Neural cell (in vitro differentiated cells): ENCODE data around the gene GALNT12. TPM values are rescaled to one million over a fixed set of nuclear protein-coding genes. Genes with fewer than 3 reads are reported as not detected.

Experiments
- H2AFZ ChIP-seq: fragments of 200-600, 300-800 bp; sonication (generic), shearing (Covaris generic); 2 replicates; pipeline ENCODE4 v1.6.0; 2014; ENCODE audit warnings: low read depth, mild to moderate bottlenecking, antibody characterized with exemption, low read length, moderate library complexity
- H3F3A ChIP-seq: fragments of 200-600 bp; shearing (Covaris generic); 2 replicates; pipeline ENCODE4 v1.6.1; 2016; ENCODE audit warnings: mild to moderate bottlenecking, moderate library complexity, mixed read lengths, antibody characterized with exemption, low read length; ENCODE audit not compliant: insufficient read depth, poor library complexity, severe bottlenecking
- H3K27ac ChIP-seq: fragments of 200-600, 300-800 bp; sonication (generic), shearing (Covaris generic); 2 replicates; pipeline ENCODE4 v1.5.1; 2014; ENCODE audit warnings: mild to moderate bottlenecking, low read length, moderate library complexity
- H3K27me3 ChIP-seq: fragments of 300-800, 200-600 bp; sonication (generic), shearing (Covaris generic); 2 replicates; pipeline ENCODE4 v1.6.0; 2014; ENCODE audit warnings: mild to moderate bottlenecking, low read depth, low read length, moderate library complexity; ENCODE audit not compliant: insufficient read depth
- H3K36me3 ChIP-seq: fragments of 300-800, 200-600 bp; sonication (generic), shearing (Covaris generic); 2 replicates; pipeline ENCODE4 v1.5.1; 2014; ENCODE audit warnings: mild to moderate bottlenecking, antibody characterized with exemption, low read length, moderate library complexity; ENCODE audit not compliant: insufficient read depth
- H3K4me2 ChIP-seq: fragments of 300-800, 200-600 bp; sonication (generic), shearing (Covaris generic); 2 replicates; pipeline ENCODE4 v1.6.0; 2014; ENCODE audit warnings: mild to moderate bottlenecking, low read length
- H3K4me3 ChIP-seq: fragments of 300-800, 200-600 bp; sonication (generic), shearing (Covaris generic); 2 replicates; pipeline ENCODE4 v1.5.1; 2014; ENCODE audit warnings: mild to moderate bottlenecking, low read length, moderate library complexity
- H3K79me2 ChIP-seq: fragments of 200-600 bp; shearing (Covaris generic); replicated peaks from 2 replicates; pipeline ENCODE4 v1.6.0; 2014; ENCODE audit warnings: mild to moderate bottlenecking, low read length, moderate library complexity; ENCODE audit not compliant: insufficient read depth
- H3K9ac ChIP-seq: fragments of 300-800, 200-600 bp; sonication (generic), shearing (Covaris generic); 2 replicates; pipeline ENCODE4 v1.6.1; 2016; ENCODE audit warnings: mild to moderate bottlenecking, low read length, mixed read lengths
- H3K9me2 ChIP-seq: fragments of 200-600 bp; shearing (Covaris generic); 2 replicates; pipeline ENCODE4 v1.6.1; 2016; ENCODE audit warnings: mild to moderate bottlenecking, low read length, mixed read lengths; ENCODE audit not compliant: insufficient read depth
- H3K9me3 ChIP-seq: fragments of 200-600, 300-800 bp; sonication (generic), shearing (Covaris generic); 2 replicates; pipeline ENCODE4 v1.6.1; 2016; ENCODE audit warnings: mild to moderate bottlenecking, mixed run types, low read length, moderate library complexity, mixed read lengths
- H4K20me1 ChIP-seq: fragments of 200-600 bp; shearing (Covaris generic); 2 replicates; pipeline ENCODE4 v1.6.1; 2016; ENCODE audit warnings: mild to moderate bottlenecking, mixed run types; ENCODE audit not compliant: insufficient read depth
- EP300 ChIP-seq: fragments of 450-650 bp; conservative IDR thresholded peaks from 2 replicates; pipeline ENCODE4 v1.6.1; 2014; ENCODE audit warnings: antibody characterized with exemption, mild to moderate bottlenecking, moderate library complexity; ENCODE audit not compliant: poor library complexity, severe bottlenecking
- EZH2 ChIP-seq: fragments of 200-600, 300-800 bp; shearing (Covaris generic), sonication (generic); IDR thresholded peaks from 2 replicates; pipeline ENCODE4 v1.6.1; 2014; ENCODE audit warnings: antibody characterized with exemption, low read length, borderline replicate concordance, mild to moderate bottlenecking; ENCODE audit not compliant: insufficient read depth, poor library complexity, severe bottlenecking
- MXI1 ChIP-seq: fragments of 450-650 bp; conservative IDR thresholded peaks from 2 replicates; pipeline ENCODE4 v1.6.1; 2014; ENCODE audit warnings: antibody characterized with exemption, mild to moderate bottlenecking; ENCODE audit not compliant: poor library complexity, severe bottlenecking
- POLR2AphosphoS5 ChIP-seq: IDR thresholded peaks from 2 replicates; pipeline ENCODE4 v1.6.1; 2012
- RAD21 ChIP-seq: fragments of 450-650 bp; conservative IDR thresholded peaks from 2 replicates; pipeline ENCODE4 v1.6.1; 2014; ENCODE audit warnings: antibody characterized with exemption, mild to moderate bottlenecking, moderate library complexity
- SMC3 ChIP-seq: fragments of 450-650 bp; conservative IDR thresholded peaks from 2 replicates; pipeline ENCODE4 v1.6.1; 2014; ENCODE audit warnings: antibody characterized with exemption, mild to moderate bottlenecking, moderate library complexity; ENCODE audit not compliant: poor library complexity
- TAF1 ChIP-seq: IDR thresholded peaks from 2 replicates; pipeline ENCODE4 v1.6.1; 2012; ENCODE audit warnings: low read depth
- polyA plus RNA-seq: library from polyadenylated mRNA; depleted of rRNA; stranded (reverse); fragments of >200 nt; gene quantifications from 2 replicates; pipeline ENCODE4 v1.2.3, GENCODE V29; 2014
- TF ChIP-seq, protein P1 (sequence below): fragments of 450-650 bp; IDR thresholded peaks from 2 replicates; pipeline ENCODE4 v1.5.1; 2014; ENCODE audit warnings: antibody characterized with exemption, mild to moderate bottlenecking, moderate library complexity; ENCODE audit not compliant: poor library complexity, severe bottlenecking
- TF ChIP-seq, protein P2 (sequence below): IDR thresholded peaks from 2 replicates; pipeline ENCODE4 v1.6.1; 2012; ENCODE audit warnings: borderline replicate concordance

The GALNT12 gene
- polyA plus RNA-seq, 1 donor from 2014 or later, result 8.4 TPM

DNA sequence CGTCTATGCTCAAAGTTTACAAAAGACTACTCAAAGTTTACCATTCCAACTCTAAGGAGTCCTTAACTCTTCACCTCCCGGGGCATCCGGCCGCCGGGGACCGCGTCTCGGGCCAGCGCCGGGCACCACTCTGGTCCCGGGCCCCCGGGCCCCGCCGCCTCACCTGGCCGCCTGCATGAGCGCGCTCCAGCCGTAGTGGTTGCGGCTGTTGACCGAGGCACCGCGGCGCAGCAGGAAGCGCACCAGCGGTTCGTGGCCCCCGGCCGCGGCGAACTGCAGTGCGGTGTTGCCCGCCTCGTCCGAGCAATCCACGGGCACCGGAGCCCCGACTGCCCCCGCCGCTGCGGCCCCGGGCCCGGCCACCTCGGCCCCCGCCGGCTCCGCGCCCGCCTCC is 11.5 kb upstream of the GALNT12 start:
- TF ChIP-seq EZH2 (no peak), MXI1 (peak; percentile 19), EP300 (no peak), RAD21 (no peak), SMC3 (no peak), TAF1 (no peak), POLR2AphosphoS5 (peak; percentile 8)
- TF ChIP-seq, protein P1, sequence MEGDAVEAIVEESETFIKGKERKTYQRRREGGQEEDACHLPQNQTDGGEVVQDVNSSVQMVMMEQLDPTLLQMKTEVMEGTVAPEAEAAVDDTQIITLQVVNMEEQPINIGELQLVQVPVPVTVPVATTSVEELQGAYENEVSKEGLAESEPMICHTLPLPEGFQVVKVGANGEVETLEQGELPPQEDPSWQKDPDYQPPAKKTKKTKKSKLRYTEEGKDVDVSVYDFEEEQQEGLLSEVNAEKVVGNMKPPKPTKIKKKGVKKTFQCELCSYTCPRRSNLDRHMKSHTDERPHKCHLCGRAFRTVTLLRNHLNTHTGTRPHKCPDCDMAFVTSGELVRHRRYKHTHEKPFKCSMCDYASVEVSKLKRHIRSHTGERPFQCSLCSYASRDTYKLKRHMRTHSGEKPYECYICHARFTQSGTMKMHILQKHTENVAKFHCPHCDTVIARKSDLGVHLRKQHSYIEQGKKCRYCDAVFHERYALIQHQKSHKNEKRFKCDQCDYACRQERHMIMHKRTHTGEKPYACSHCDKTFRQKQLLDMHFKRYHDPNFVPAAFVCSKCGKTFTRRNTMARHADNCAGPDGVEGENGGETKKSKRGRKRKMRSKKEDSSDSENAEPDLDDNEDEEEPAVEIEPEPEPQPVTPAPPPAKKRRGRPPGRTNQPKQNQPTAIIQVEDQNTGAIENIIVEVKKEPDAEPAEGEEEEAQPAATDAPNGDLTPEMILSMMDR, result no peak
- TF ChIP-seq, protein P2, sequence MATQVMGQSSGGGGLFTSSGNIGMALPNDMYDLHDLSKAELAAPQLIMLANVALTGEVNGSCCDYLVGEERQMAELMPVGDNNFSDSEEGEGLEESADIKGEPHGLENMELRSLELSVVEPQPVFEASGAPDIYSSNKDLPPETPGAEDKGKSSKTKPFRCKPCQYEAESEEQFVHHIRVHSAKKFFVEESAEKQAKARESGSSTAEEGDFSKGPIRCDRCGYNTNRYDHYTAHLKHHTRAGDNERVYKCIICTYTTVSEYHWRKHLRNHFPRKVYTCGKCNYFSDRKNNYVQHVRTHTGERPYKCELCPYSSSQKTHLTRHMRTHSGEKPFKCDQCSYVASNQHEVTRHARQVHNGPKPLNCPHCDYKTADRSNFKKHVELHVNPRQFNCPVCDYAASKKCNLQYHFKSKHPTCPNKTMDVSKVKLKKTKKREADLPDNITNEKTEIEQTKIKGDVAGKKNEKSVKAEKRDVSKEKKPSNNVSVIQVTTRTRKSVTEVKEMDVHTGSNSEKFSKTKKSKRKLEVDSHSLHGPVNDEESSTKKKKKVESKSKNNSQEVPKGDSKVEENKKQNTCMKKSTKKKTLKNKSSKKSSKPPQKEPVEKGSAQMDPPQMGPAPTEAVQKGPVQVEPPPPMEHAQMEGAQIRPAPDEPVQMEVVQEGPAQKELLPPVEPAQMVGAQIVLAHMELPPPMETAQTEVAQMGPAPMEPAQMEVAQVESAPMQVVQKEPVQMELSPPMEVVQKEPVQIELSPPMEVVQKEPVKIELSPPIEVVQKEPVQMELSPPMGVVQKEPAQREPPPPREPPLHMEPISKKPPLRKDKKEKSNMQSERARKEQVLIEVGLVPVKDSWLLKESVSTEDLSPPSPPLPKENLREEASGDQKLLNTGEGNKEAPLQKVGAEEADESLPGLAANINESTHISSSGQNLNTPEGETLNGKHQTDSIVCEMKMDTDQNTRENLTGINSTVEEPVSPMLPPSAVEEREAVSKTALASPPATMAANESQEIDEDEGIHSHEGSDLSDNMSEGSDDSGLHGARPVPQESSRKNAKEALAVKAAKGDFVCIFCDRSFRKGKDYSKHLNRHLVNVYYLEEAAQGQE, result no peak
- Histone ChIP-seq H3K4me2 (peak overlapping the region; percentile 65), H3K79me2 (no peaks in the 10 kb centered on the region), H3K27me3 (no peaks in the 10 kb centered on the region), H3F3A (no peaks in the 10 kb centered on the region), H3K9me2 (no peaks in the 10 kb centered on the region), H3K9me3 (no peaks in the 10 kb centered on the region), H4K20me1 (no peaks in the 10 kb centered on the region), H2AFZ (no peak overlapping the region), H3K36me3 (no peaks in the 10 kb centered on the region), H3K9ac (peak overlapping the region; percentile 50), H3K27ac (no peak overlapping the region), H3K4me3 (peak overlapping the region; percentile 72)

DNA sequence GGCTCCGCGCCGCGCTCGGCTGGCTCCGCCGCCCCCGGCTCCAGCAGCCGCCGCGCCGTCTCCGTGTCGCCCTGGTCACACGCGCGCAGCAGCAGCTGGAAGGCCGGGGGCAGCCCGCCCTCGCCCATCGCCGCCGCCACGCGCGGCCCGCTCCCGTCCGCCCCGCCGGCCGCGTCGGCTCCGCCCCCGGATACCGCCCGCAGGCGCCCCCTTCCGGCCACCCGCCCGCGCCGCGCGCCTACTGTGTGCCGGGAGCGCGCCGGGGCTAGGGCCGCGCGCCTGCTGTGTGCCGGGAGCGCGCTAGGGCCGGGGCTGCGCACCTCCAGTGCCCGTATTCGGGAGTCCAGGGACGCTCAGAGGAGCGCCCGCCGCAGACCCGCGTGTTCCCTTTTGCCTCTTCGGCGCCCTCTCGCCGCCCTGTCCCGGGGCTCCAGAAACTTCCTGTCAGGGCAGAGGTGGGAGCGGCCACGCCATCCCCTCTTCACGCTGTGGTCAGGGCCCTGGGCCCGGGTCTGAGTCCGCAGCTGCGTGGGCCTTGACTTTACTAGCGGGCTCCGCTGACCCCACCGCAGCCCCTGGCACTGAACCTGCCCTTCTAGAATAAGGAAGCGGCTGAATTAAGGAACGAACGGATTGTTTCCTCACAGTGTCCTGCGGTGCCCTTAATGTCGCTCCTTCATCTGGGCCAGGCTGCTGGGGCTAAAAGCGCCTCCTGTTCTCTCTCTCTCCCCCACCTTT is 10.9 kb upstream of the GALNT12 start, which contains the start of gene ANKS6:
Gene ANKS6 (minus strand): TSS at position 192 of the 738 bp plus-strand sequence. CDS start 64 bp downstream, at position 128.
- Histone ChIP-seq H4K20me1 (no peaks in the 10 kb centered on the region), H3K9me3 (no peaks in the 10 kb centered on the region), H3K9ac (peak within 1 kb of the TSS; percentile 65), H3F3A (no peaks in the 10 kb centered on the region), H3K4me2 (peak within 1 kb of the TSS; percentile 65), H3K9me2 (no peaks in the 10 kb centered on the region), H3K27me3 (no peaks in the 10 kb centered on the region), H3K79me2 (no peaks in the 10 kb centered on the region), H3K27ac (peak within 1 kb of the TSS; percentile 28), H3K36me3 (no peaks in the 10 kb centered on the region), H2AFZ (peak within 1 kb of the TSS; percentile 60), H3K4me3 (peak within 1 kb of the TSS; percentile 72)
- TF ChIP-seq, protein P1, result peak; percentile 75
- TF ChIP-seq EP300, result no peak
- TF ChIP-seq MXI1, result peak; percentile 14
- no peak for TF ChIP-seq EZH2
- peak; percentile 34 for TF ChIP-seq RAD21
- TF ChIP-seq, protein P2, result no peak
- no peak for TF ChIP-seq TAF1
- peak; percentile 25 for TF ChIP-seq POLR2AphosphoS5
- TF ChIP-seq SMC3, result peak; percentile 56
